Measurements from ENCODE around the gene CBR3.

- no peak for TF ChIP-seq PHF20 (CRISPR knock-in tag; IDR thresholded peaks at IDR 0.05)
- no peak for TF ChIP-seq ARID2 (CRISPR knock-in tag; IDR thresholded peaks at IDR 0.05; ENCODE audit: borderline replicate concordance)
- TF ChIP-seq ZKSCAN1 (IDR thresholded peaks at IDR 0.05; ENCODE audit: low read length): no peak
- no peak for TF ChIP-seq POLR2AphosphoS5 (IDR thresholded peaks at IDR 0.05; ENCODE audit: low read depth, low read length)
- no peak for TF ChIP-seq KAT7 (CRISPR knock-in tag; IDR thresholded peaks at IDR 0.05; ENCODE audit: borderline replicate concordance)
- TF ChIP-seq JUNB (CRISPR knock-in tag; IDR thresholded peaks at IDR 0.05; ENCODE audit: borderline replicate concordance): no peak
- TF ChIP-seq BCL6 (CRISPR knock-in tag; IDR thresholded peaks at IDR 0.05): no peak
- no peak for TF ChIP-seq KLF6 (CRISPR knock-in tag; IDR thresholded peaks at IDR 0.05)
Measured at GRCh38 chr21:36120304-36120888, 14.5 kb upstream of the CBR3 start.
